Measurements from ENCODE around the gene CNGA3. TPM values are rescaled to one million over a fixed set of nuclear protein-coding genes. Genes with fewer than 3 reads are reported as not detected.

CNGA3 gene
- polyA plus RNA-seq, 2 of the 4 experiments (the other 2 are of a cell fraction), result not detected

GRCh38 chr2:98432145-98432544 lies 85.9 kb downstream of the CNGA3 start:
- FAIRE-seq (no peak), DNase-seq (ENCODE audit: low read depth in 1 of 2, low spot score in 1 of 2) (no peak), ATAC-seq (no peak)
- ChIA-PET CTCF (no interaction called here), POLR2A (no interaction called here)
- H3K4me2 ChIP-seq, result no peak overlapping the region
- 0 out of 3 replicates have a peak, but pooled peaks cover 5% of the 10 kb centered on the region for H3K9me3 ChIP-seq
- no peak overlapping the region for H3K27ac ChIP-seq
- no peak overlapping the region for H3K4me3 ChIP-seq
- no peak for TF ChIP-seq RCOR1 (IDR thresholded peaks at IDR 0.05; ENCODE audit: low read depth, low read length)
- TF ChIP-seq FOXS1 (CRISPR knock-in tag; IDR thresholded peaks at IDR 0.05), result no peak
- H3K4me1 ChIP-seq, result peaks cover 26% of the 10 kb centered on the region

DNA sequence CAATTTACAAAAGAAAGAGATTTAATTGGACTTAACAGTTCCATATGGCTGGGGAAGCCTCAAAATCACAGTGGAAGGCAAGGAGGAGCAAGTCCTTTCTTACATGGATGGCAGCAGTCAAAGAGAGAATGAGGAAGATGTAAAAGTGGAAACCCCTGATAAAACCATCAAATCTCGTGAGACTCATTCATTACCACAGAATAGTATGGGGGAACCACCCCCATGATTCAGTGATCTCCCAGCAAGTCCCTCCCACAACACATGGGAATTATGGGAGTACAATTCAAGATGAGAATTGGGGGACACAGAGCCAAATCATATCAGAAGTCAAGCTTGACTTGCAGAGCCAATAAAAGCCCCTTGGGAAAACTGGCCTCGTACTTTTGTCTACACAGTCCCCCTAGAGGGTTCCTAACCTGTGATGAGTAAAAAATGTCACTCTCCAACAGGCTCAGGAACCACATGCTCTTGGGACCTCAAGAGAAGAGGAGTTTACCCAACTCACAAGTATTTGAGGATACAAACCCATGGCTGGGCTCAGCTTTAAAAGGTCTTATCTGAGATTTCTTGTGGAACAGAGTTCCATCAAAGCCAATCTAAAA lies 87.2 kb downstream of the CNGA3 start:
- ChIA-PET CTCF (interaction anchor here (1.2 kb wide), 1 partner anchor 21 kb away, joined by 3 read pairs; no protein-coding TSS in a partner anchor), POLR2A (no interaction called here)
- Histone ChIP-seq H3K9me3 (0 out of 3 replicates have a peak, but pooled peaks cover 5% of the 10 kb centered on the region), H3K4me3 (no peak overlapping the region), H3K27ac (no peak overlapping the region), H3K4me2 (no peak overlapping the region), H3K4me1 (peaks cover 26% of the 10 kb centered on the region)
- WGBS (ENCODE audit: missing lambda C conversion rate), result 29% methylated on average over 2 of the region's 2 CpGs
- DNase-seq (ENCODE audit: low read depth in 1 of 2, low spot score in 1 of 2) (no peak), FAIRE-seq (no peak), ATAC-seq (no peak)
- TF ChIP-seq NR3C1 (IDR thresholded peaks at IDR 0.05) (no peak), HOXA7 (CRISPR knock-in tag; IDR thresholded peaks at IDR 0.05) (no peak), POLR2A (IDR thresholded peaks at IDR 0.05; ENCODE audit: low read length) (no peak), MAX (IDR thresholded peaks at IDR 0.05) (no peak), FOSB (CRISPR knock-in tag; IDR thresholded peaks at IDR 0.05) (no peak), BHLHE40 (IDR thresholded peaks at IDR 0.05; ENCODE audit: low read depth, low read length) (no peak), EP300 (IDR thresholded peaks at IDR 0.05) (no peak), RFX5 (IDR thresholded peaks at IDR 0.05) (no peak), KDM1A (IDR thresholded peaks at IDR 0.05; ENCODE audit: low read depth) (no peak), MYC (IDR thresholded peaks at IDR 0.05; ENCODE audit: borderline replicate concordance, low read length) (no peak), CBX8 (IDR thresholded peaks at IDR 0.05) (no peak), MAZ (IDR thresholded peaks at IDR 0.05; ENCODE audit: borderline replicate concordance, low read depth, low read length) (no peak), POLR2AphosphoS2 (conservative IDR thresholded peaks at IDR 0.05; ENCODE audit: low read length) (no peak), RAD21 (conservative IDR thresholded peaks at IDR 0.05 in 1 of 2, IDR thresholded peaks at IDR 0.05 in 1 of 2) (no peak), E2F6 (IDR thresholded peaks at IDR 0.05; ENCODE audit: borderline replicate concordance, low read depth) (no peak), FOSL2 (IDR thresholded peaks at IDR 0.05) (no peak), FOSL2 (CRISPR knock-in tag; IDR thresholded peaks at IDR 0.05) (no peak), RCOR1 (IDR thresholded peaks at IDR 0.05; ENCODE audit: low read depth, low read length) (no peak)
- TF ChIP-seq, protein P1, sequence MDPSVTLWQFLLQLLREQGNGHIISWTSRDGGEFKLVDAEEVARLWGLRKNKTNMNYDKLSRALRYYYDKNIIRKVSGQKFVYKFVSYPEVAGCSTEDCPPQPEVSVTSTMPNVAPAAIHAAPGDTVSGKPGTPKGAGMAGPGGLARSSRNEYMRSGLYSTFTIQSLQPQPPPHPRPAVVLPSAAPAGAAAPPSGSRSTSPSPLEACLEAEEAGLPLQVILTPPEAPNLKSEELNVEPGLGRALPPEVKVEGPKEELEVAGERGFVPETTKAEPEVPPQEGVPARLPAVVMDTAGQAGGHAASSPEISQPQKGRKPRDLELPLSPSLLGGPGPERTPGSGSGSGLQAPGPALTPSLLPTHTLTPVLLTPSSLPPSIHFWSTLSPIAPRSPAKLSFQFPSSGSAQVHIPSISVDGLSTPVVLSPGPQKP (IDR thresholded peaks at IDR 0.05; ENCODE audit: low read depth, low read length), result no peak
- TF ChIP-seq, protein P2, sequence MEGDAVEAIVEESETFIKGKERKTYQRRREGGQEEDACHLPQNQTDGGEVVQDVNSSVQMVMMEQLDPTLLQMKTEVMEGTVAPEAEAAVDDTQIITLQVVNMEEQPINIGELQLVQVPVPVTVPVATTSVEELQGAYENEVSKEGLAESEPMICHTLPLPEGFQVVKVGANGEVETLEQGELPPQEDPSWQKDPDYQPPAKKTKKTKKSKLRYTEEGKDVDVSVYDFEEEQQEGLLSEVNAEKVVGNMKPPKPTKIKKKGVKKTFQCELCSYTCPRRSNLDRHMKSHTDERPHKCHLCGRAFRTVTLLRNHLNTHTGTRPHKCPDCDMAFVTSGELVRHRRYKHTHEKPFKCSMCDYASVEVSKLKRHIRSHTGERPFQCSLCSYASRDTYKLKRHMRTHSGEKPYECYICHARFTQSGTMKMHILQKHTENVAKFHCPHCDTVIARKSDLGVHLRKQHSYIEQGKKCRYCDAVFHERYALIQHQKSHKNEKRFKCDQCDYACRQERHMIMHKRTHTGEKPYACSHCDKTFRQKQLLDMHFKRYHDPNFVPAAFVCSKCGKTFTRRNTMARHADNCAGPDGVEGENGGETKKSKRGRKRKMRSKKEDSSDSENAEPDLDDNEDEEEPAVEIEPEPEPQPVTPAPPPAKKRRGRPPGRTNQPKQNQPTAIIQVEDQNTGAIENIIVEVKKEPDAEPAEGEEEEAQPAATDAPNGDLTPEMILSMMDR (IDR thresholded peaks at IDR 0.05), result no peak
- TF ChIP-seq, protein P3, sequence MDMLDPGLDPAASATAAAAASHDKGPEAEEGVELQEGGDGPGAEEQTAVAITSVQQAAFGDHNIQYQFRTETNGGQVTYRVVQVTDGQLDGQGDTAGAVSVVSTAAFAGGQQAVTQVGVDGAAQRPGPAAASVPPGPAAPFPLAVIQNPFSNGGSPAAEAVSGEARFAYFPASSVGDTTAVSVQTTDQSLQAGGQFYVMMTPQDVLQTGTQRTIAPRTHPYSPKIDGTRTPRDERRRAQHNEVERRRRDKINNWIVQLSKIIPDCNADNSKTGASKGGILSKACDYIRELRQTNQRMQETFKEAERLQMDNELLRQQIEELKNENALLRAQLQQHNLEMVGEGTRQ (IDR thresholded peaks at IDR 0.05), result no peak
